ENCODE results near the gene EDNRA.

The EDNRA gene

GRCh38 chr4:147591106-147591505, 110.2 kb downstream of the EDNRA start:
- FAIRE-seq = no peak

GRCh38 chr4:147594107-147594506, 113.2 kb downstream of the EDNRA start:
- FAIRE-seq = no peak

All from TTC549 (cell line).